Activated T-cell treated with anti-CD3 and anti-CD28 coated beads for 48 hours (primary cell): ENCODE results near the gene PKNOX2.

Experiments used
- DNase-seq: peaks from one replicate; pipeline ENCODE4 v3.0.0-alpha.2; 2020; ENCODE audit warnings: low read depth

PKNOX2 gene

DNA sequence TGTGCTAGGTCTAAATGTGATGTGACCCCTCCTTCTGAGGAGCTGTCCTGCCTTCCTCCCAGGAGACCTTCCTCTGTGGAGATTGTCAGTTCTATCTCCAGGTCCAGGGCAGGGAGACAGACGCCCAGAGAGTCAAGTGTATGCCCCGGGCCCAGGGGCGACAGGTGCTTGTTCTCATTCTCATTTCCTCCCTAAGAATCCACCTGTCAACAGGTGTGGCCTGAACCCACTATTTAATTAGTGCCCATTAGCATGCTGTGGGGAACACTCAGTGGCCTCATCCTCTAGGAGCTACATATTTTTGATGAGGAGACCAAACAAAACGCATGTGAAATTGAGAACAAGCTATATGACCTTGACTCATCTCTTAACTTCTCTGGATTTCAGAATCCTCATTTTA, 9.5 kb downstream of the PKNOX2 start:
- DNase-seq = no peak

DNA sequence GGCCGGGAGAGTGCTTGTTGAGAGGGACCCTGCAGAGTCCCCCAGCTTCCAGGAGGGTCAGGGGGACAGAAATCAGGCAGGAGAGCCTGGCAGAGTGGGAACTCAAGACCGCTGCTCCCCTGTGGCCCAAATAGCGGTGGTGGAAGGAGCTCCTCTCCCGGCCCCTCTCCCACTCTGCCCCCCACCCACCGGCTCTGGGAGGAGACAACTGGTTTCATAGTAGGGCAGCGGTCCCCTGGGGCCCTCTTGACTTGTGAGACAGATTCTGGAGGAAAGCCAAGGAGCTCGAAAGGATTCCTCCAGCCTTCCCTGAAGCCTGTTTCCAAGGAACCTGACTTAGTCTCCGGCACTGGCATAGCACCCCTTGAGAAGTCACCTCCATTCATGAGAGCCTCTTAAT, 10.1 kb downstream of the PKNOX2 start:
- DNase-seq = no peak

GRCh38 chr11:125175166-125175565, 10.6 kb downstream of the PKNOX2 start:
- no peak for DNase-seq

DNA sequence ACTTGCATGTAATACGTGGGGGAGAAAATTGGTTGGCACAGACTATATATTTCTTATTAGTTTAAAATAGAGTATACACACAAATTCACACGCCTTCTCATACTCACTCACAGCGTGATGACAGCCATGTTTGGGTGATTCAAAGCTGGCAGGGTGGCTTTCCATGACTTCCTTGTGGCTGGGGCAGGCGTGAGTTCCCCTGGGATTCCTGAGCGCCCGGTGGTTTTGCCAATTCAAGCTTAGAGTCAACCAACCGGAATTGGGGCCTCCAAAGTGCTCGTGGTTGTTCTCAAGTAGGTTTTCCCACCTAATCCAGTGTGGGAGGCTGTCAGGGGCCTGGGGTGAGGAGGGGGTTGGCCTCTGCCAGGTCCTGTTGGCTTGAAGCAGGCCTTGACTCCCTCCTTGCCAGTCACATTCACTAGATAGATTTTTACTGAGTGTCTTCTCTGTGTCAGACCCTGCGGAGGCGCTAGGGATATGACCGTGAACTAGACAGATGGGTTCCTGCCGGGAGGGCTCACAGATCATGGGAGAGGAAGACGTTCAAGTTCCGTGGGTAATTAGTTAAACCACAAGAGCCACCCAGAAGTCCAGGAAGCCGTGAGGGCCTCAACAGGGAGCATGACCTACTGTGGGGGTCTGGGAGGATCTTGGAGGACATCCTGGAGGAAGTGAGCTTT, 11.5 kb downstream of the PKNOX2 start:
- no peak for DNase-seq

- DNase-seq = no peak
Measured at GRCh38 chr11:125176866-125177265, 12.3 kb downstream of the PKNOX2 start.

- DNase-seq = no peak
Measured at GRCh38 chr11:125177543-125177942, 13.0 kb downstream of the PKNOX2 start.

GRCh38 chr11:125179346-125179745, 14.8 kb downstream of the PKNOX2 start:
- no peak for DNase-seq

- no peak for DNase-seq
Measured at GRCh38 chr11:125179895-125180294, 15.3 kb downstream of the PKNOX2 start.

- no peak for DNase-seq
Measured at GRCh38 chr11:125180413-125181305, 16.1 kb downstream of the PKNOX2 start.

- no peak for DNase-seq
Measured at GRCh38 chr11:125182573-125182972, 18.0 kb downstream of the PKNOX2 start.

DNA sequence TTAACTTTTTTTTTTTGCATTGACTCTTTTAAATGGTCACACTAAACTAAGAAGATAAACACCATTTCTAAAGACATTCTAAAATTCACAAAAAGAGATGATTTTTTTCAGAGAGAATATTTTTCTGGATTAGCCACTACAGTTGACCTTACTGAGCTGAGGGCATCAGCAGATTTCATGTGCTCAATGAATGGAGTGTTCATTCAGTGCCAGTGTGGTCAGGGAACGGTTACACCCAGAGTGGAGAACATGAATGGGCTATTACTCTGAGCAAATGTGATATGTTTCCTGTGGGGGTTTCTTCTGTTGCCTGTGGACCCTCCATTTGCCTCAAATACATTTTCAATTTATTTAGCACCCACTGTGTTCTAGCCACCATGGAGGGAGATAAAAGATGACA, 19.1 kb downstream of the PKNOX2 start:
- no peak for DNase-seq

- no peak for DNase-seq
Measured at GRCh38 chr11:125188021-125188420, 23.5 kb downstream of the PKNOX2 start.

DNA sequence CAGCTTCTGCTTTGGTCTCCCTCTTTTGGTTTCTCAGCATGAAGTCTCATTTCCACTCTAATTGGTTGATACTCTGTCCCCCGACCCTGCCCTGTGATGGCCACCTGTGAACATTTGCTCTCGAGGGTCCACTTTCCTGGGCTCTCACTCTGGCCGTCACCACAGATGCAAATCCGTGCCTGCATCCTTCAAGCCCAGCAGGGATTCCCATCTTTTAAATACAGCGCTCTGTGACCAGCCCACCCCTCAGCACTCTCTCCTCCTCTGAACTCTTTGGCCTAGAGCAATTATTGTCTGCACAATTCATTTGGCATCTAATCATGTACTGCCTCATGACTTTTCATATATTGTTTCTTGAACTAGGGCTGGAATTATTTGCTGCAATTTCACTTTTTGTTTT, 26.0 kb downstream of the PKNOX2 start:
- DNase-seq = no peak

- DNase-seq = no peak
Measured at GRCh38 chr11:125192183-125192582, 27.6 kb downstream of the PKNOX2 start.

DNA sequence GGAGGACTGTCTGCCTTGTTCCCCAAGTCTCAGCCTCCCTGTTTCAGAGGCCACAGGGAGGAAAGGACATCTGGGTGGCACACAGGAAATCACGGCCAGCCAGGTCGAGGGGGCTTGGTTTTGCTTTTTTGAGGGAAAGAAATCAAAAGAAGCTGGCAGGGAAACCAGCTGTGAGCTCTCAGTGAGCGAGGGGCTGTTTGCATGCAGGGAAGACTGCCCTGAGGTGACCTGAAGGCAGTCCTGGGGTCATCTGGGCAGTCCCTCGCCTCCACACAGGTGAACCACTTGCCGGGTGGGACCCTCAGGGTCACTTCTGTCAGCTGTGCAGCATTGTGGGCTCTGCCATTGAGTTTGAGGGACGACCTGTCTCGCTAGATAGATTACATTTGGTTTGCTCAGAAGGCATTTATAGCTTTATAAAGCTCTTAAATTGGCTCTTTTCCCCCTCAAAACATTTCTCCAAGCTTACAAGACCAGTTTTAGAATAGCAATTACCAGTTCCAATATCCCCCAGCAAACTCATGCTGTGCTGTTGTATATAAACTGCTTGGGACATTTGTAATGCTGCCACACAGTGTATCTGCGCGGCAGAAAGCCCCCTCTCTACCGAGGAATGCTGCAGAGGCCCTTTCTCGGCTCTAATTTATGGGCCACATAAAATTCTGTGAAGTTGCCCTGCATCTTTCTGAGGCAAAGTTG, 28.3 kb downstream of the PKNOX2 start:
- DNase-seq = no peak

GRCh38 chr11:125193416-125193726, 28.8 kb downstream of the PKNOX2 start:
- DNase-seq = no peak

- DNase-seq = no peak
Measured at GRCh38 chr11:125193841-125194240, 29.3 kb downstream of the PKNOX2 start.

- DNase-seq = no peak
Measured at GRCh38 chr11:125199915-125200314, 35.4 kb downstream of the PKNOX2 start.

DNA sequence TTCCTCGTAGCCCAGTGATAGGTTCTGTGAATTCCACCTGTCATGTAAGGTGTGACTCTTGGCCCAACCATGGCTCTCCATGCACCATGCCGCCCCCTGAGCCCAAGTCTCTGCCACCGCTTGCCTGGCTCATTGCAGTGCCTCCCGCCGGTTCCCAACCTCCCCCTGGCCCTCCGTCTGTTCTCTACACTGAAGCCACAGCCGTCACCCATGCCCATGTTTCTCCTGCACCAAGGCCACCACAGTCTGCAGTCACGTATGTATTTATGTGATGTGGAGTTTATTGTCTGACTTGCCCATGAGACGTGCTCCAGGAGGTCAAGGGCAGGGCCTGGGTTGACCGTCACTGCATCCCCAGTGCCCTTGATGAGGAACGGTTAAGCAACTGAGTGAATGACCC, 35.9 kb downstream of the PKNOX2 start:
- DNase-seq = no peak

GRCh38 chr11:125201525-125202141, 37.1 kb downstream of the PKNOX2 start:
- no peak for DNase-seq

DNA sequence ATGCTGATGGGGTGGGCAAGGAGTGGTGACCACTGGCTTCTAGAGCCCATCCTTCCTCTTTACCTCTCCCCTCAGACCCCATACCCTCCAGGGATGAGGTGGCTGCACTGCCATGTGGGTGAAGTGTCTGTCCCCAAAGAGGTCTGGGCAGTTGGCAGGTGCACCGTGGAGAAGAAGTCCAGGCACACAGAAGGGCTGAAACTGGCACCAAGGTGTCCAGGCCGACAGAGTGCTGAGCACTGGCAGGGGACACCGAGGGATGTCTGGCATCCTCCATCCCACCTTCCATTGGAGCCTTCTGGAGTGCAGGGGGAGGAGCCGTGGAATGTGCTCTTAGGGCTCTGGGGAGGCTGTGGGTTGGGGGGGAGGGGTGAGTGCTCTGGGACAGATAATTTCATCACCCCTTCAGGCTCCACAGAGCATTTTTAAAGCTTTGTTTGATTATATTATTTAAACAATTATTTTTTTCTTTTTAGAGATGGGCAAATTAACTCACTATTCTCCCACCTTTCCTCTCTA, 37.9 kb downstream of the PKNOX2 start:
- DNase-seq = no peak

GRCh38 chr11:125202977-125203376, 38.4 kb downstream of the PKNOX2 start:
- DNase-seq = no peak
